Measurements from ENCODE around the gene DRD3.

The DRD3 gene

GRCh38 chr3:114079761-114080160, 99.1 kb downstream of the DRD3 start:
- no peaks in the 10 kb centered on the region for H3K27me3 ChIP-seq (ENCODE audit: control insufficient read depth in 1 of 2, insufficient read depth in 2 of 2, low read length in 2 of 2)
- H3K27ac ChIP-seq (ENCODE audit: low read length) = no peak overlapping the region
- peaks cover 32 to 36% of the 10 kb centered on the region in 2 donors for H3K36me3 ChIP-seq (ENCODE audit: control insufficient read depth in 2 of 2, insufficient read depth in 2 of 2, low read length in 2 of 2)
- H3K4me1 ChIP-seq (ENCODE audit: control insufficient read depth, insufficient read depth, low read length) = no peaks in the 10 kb centered on the region
- no peak overlapping the region for H3K4me3 ChIP-seq (ENCODE audit: low read length in 2 of 2)
- H3K9me3 ChIP-seq (ENCODE audit: control insufficient read depth in 2 of 2, low read length in 2 of 2) = no peaks in the 10 kb centered on the region
- H3K9ac ChIP-seq (ENCODE audit: low read length in 2 of 2) = no peak overlapping the region

- Histone ChIP-seq H3K4me3 (ENCODE audit: low read length in 2 of 2) (no peak overlapping the region), H3K36me3 (ENCODE audit: control insufficient read depth in 2 of 2, insufficient read depth in 2 of 2, low read length in 2 of 2) (peaks cover 38 to 45% of the 10 kb centered on the region in 2 donors), H3K27ac (ENCODE audit: low read length) (no peak overlapping the region), H3K9me3 (ENCODE audit: control insufficient read depth in 2 of 2, low read length in 2 of 2) (no peaks in the 10 kb centered on the region), H3K9ac (ENCODE audit: low read length in 2 of 2) (no peak overlapping the region), H3K27me3 (ENCODE audit: control insufficient read depth in 1 of 2, insufficient read depth in 2 of 2, low read length in 2 of 2) (no peaks in the 10 kb centered on the region), H3K4me1 (ENCODE audit: control insufficient read depth, insufficient read depth, low read length) (no peaks in the 10 kb centered on the region)
Observed at GRCh38 chr3:114078126-114078525, 100.7 kb downstream of the DRD3 start.
